Measurements from ENCODE around the gene SEMA5B.

- no peak for TF ChIP-seq CTCF (IDR thresholded peaks at IDR 0.05; ENCODE audit: low read length)
- TF ChIP-seq EZH2 (optimal IDR thresholded peaks at IDR 0.05; ENCODE audit: low read depth, low read length): no peak
Measured at GRCh38 chr3:123026565-123027291, 835 bp downstream of the SEMA5B start.

Data from MM.1S (cell line).